MM.1S (cell line): ENCODE data around the gene PNO1.

Source experiments
- EZH2 ChIP-seq: fragments of 300-600 bp; sonication (generic); optimal IDR thresholded peaks from 2 replicates; pipeline ENCODE3; 2017; ENCODE audit warnings: low read depth, mild to moderate bottlenecking, antibody characterized with exemption, low read length, mixed read lengths
- EZH2phosphoT487 ChIP-seq: fragments of 300-600 bp; sonication (generic); IDR thresholded peaks from 2 replicates; pipeline ENCODE4 v1.6.1; 2018; ENCODE audit warnings: antibody characterized with exemption, low read length
- TF ChIP-seq, protein P1 (sequence below): fragments of 300-600 bp; sonication (generic); IDR thresholded peaks from 2 replicates; pipeline ENCODE4 v1.5.1; 2016; ENCODE audit warnings: antibody characterized with exemption, low read length, mixed read lengths

DNA sequence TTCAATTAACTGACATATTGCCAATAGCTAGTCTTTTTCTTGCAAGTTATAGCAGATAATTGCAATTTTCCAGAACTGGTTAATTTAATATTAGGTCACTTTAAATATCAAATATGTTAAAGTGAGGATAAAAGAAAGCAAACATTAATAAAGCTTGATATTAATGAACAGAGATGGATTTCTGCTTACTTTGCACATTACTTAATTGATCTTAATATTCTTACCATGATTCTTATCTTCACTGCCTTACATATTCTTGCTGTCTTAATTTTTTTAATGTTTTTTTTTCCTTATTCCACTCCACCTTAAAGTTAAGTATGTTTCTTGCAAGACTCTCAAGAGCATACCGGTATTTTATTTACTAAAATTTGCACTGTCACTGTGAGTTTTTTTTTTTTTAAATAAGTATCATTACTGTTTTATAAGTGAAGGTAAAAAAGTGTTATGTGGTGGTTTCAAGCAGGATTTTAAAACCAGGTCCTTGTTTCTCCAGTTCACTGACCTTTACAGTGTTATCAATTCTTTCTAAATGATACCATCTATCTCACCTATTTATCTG is 60.7 kb downstream of the PNO1 start:
- TF ChIP-seq, protein P1, sequence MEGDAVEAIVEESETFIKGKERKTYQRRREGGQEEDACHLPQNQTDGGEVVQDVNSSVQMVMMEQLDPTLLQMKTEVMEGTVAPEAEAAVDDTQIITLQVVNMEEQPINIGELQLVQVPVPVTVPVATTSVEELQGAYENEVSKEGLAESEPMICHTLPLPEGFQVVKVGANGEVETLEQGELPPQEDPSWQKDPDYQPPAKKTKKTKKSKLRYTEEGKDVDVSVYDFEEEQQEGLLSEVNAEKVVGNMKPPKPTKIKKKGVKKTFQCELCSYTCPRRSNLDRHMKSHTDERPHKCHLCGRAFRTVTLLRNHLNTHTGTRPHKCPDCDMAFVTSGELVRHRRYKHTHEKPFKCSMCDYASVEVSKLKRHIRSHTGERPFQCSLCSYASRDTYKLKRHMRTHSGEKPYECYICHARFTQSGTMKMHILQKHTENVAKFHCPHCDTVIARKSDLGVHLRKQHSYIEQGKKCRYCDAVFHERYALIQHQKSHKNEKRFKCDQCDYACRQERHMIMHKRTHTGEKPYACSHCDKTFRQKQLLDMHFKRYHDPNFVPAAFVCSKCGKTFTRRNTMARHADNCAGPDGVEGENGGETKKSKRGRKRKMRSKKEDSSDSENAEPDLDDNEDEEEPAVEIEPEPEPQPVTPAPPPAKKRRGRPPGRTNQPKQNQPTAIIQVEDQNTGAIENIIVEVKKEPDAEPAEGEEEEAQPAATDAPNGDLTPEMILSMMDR: no peak
- TF ChIP-seq EZH2: no peak
- TF ChIP-seq EZH2phosphoT487: no peak
